ENCODE results near the gene TERT. TPM values are rescaled to one million over a fixed set of nuclear protein-coding genes. Genes with fewer than 3 reads are reported as not detected.

The TERT gene
- total RNA-seq, 1 donor from 2014 or later, result 0.28 TPM

- H3K4me3 Mint-ChIP-seq (ENCODE audit: unreplicated experiment), result no peak overlapping the region
- no peak overlapping the region for H3K27ac Mint-ChIP-seq (ENCODE audit: unreplicated experiment)
- no peak for DNase-seq (ENCODE audit: low spot score)
- H3K9me3 Mint-ChIP-seq (ENCODE audit: unreplicated experiment), result no peaks in the 10 kb centered on the region
- peaks cover 12% of the 10 kb centered on the region for H3K27me3 Mint-ChIP-seq (ENCODE audit: unreplicated experiment)
- H3K4me1 Mint-ChIP-seq (ENCODE audit: unreplicated experiment), result peaks cover 2% of the 10 kb centered on the region
- TF ChIP-seq, protein P1, sequence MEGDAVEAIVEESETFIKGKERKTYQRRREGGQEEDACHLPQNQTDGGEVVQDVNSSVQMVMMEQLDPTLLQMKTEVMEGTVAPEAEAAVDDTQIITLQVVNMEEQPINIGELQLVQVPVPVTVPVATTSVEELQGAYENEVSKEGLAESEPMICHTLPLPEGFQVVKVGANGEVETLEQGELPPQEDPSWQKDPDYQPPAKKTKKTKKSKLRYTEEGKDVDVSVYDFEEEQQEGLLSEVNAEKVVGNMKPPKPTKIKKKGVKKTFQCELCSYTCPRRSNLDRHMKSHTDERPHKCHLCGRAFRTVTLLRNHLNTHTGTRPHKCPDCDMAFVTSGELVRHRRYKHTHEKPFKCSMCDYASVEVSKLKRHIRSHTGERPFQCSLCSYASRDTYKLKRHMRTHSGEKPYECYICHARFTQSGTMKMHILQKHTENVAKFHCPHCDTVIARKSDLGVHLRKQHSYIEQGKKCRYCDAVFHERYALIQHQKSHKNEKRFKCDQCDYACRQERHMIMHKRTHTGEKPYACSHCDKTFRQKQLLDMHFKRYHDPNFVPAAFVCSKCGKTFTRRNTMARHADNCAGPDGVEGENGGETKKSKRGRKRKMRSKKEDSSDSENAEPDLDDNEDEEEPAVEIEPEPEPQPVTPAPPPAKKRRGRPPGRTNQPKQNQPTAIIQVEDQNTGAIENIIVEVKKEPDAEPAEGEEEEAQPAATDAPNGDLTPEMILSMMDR (IDR thresholded peaks at IDR 0.05; ENCODE audit: unreplicated experiment), result no peak
- no peaks in the 10 kb centered on the region for H3K36me3 Mint-ChIP-seq (ENCODE audit: low read depth, unreplicated experiment)
These were observed 20.4 kb downstream of the TERT start for GRCh38 chr5:1274471-1274870.

- no peak overlapping the region for H3K4me3 Mint-ChIP-seq (ENCODE audit: unreplicated experiment)
- no peaks in the 10 kb centered on the region for H3K36me3 Mint-ChIP-seq (ENCODE audit: low read depth, unreplicated experiment)
- TF ChIP-seq, protein P1 (IDR thresholded peaks at IDR 0.05; ENCODE audit: unreplicated experiment), result no peak
- no peak for DNase-seq (ENCODE audit: low spot score)
- no peaks in the 10 kb centered on the region for H3K9me3 Mint-ChIP-seq (ENCODE audit: unreplicated experiment)
- H3K4me1 Mint-ChIP-seq (ENCODE audit: unreplicated experiment), result peaks cover 2% of the 10 kb centered on the region
- no peak overlapping the region for H3K27ac Mint-ChIP-seq (ENCODE audit: unreplicated experiment)
- peaks cover 12% of the 10 kb centered on the region for H3K27me3 Mint-ChIP-seq (ENCODE audit: unreplicated experiment)
These were observed 21.1 kb downstream of the TERT start for GRCh38 chr5:1273745-1274144.

DNA sequence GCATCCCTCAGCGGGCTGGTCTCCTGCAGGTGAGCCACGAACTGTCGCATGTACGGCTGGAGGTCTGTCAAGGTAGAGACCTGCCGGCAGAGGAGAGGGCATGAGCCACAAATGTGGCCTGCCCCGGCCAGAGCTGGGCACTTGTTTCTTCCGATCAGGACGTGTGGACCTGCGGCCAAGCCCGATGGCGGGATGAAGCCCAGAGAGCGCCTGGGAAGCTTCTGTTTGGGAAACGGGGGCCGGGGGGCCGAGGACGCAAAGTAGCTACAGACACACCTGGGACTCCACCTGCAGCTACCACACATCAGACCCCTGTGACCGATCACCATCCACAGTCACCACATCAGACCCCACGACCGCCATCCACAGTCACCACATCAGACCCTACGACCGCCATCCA is 22.7 kb downstream of the TERT start:
- TF ChIP-seq, protein P1 (IDR thresholded peaks at IDR 0.05; ENCODE audit: unreplicated experiment), result no peak
- H3K9me3 Mint-ChIP-seq (ENCODE audit: unreplicated experiment), result no peaks in the 10 kb centered on the region
- no peak overlapping the region for H3K4me3 Mint-ChIP-seq (ENCODE audit: unreplicated experiment)
- peaks cover 2% of the 10 kb centered on the region for H3K4me1 Mint-ChIP-seq (ENCODE audit: unreplicated experiment)
- DNase-seq (ENCODE audit: low spot score), result no peak
- H3K36me3 Mint-ChIP-seq (ENCODE audit: low read depth, unreplicated experiment), result no peaks in the 10 kb centered on the region
- H3K27ac Mint-ChIP-seq (ENCODE audit: unreplicated experiment), result no peak overlapping the region
- H3K27me3 Mint-ChIP-seq (ENCODE audit: unreplicated experiment), result peaks cover 4% of the 10 kb centered on the region

DNA sequence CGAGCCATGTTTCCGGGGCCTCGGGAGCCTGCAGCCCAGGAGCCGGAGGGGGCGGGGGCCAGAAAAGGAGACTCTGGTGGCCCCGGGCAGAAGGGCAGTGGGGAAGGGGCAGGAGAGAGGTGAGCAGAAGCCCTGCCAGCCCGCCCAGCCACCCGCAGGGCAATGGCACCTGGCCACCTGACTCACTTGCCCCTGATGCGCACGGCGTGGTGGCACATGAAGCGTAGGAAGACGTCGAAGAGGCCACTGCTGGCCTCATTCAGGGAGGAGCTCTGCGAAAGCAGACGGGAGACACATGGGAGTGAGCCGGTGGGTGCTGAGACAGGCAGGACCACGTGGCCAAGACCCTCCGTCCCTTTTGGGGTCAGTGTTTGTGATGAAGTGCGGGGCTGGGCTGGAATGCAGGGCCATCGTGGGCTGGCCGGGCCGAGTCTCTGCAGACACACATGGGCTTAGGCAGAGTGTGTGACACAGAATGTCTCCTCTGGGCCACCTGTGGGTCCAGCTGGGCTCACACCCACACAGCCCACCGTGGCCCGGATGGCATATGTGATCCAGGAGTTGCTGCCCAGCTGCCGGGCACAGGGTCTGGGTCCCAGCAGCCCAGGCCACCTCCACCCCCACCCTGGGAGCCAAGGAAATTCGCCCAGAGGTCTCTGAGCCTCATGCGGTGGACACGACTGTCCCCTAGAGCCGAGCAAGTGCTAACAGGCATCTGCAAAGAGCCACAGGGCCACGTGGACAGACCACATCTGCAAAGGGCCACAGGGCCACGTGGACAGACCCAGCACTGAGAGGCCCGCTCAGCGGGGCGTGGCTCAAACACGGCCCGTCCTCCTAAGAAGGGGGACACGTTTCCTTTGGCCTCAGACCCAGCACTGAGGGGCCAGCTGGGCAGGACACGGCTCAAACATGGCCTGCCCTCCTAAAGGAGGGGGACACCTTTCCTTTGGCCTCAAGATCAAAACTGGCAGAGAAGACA is 23.6 kb downstream of the TERT start:
- Mint-ChIP-seq H3K4me1 (ENCODE audit: unreplicated experiment) (peaks cover 2% of the 10 kb centered on the region), H3K9me3 (ENCODE audit: unreplicated experiment) (no peaks in the 10 kb centered on the region), H3K36me3 (ENCODE audit: low read depth, unreplicated experiment) (no peaks in the 10 kb centered on the region), H3K27ac (ENCODE audit: unreplicated experiment) (no peak overlapping the region), H3K4me3 (ENCODE audit: unreplicated experiment) (no peak overlapping the region), H3K27me3 (ENCODE audit: unreplicated experiment) (peaks cover 4% of the 10 kb centered on the region)
- TF ChIP-seq, protein P1 (IDR thresholded peaks at IDR 0.05; ENCODE audit: unreplicated experiment), result no peak
- no peak for DNase-seq (ENCODE audit: low spot score)

DNA sequence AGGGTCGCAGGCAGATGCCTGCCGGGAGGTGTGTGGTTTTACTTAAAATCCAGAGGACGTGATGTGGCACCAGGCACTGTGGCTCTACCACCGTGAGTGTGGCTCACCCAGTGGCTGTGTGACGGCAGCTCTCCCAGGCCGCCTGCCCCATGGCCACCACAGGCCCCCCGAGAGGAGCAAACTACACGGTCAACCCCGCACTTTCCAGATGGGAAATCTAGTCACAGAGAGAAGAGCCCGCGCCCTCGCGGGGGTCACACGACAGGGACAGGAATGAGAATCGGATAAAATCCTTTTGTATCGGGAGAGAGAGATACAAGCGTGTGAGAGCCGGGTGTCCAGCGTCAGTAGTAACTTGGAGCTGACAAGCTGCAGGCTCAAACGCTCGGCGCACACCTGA is 24.4 kb downstream of the TERT start:
- H3K9me3 Mint-ChIP-seq (ENCODE audit: unreplicated experiment), result no peaks in the 10 kb centered on the region
- peak overlapping the region; percentile 74 for H3K4me3 Mint-ChIP-seq (ENCODE audit: unreplicated experiment)
- no peak for DNase-seq (ENCODE audit: low spot score)
- peaks cover 4% of the 10 kb centered on the region for H3K27me3 Mint-ChIP-seq (ENCODE audit: unreplicated experiment)
- H3K36me3 Mint-ChIP-seq (ENCODE audit: low read depth, unreplicated experiment), result no peaks in the 10 kb centered on the region
- no peak overlapping the region for H3K27ac Mint-ChIP-seq (ENCODE audit: unreplicated experiment)
- H3K4me1 Mint-ChIP-seq (ENCODE audit: unreplicated experiment), result peaks cover 2% of the 10 kb centered on the region
- TF ChIP-seq, protein P1 (IDR thresholded peaks at IDR 0.05; ENCODE audit: unreplicated experiment), result no peak

All from endothelial cell (in vitro differentiated cells).